ENCODE measurements around the gene PDE1A. TPM values are rescaled to one million over a fixed set of nuclear protein-coding genes. Genes with fewer than 3 reads are reported as not detected.

The PDE1A gene
- total and polyA plus RNA-seq, 10 of the 15 experiments (the other 5 are each of a cell fraction or from before 2014, with no cell fraction given) = 1.1 TPM; not detected in 9

- RAD21 ChIA-PET (ENCODE audit: unreplicated experiment) = no interaction called here
- no peaks in the 10 kb centered on the region for H3K36me3 ChIP-seq (ENCODE audit: control insufficient read depth in 2 of 2, insufficient read depth in 2 of 2, low read length in 1 of 2)
- no peaks in the 10 kb centered on the region for H3K9me3 ChIP-seq (replicated peaks; ENCODE audit: control insufficient read depth, insufficient read depth, low read length)
- TF ChIP-seq EED (IDR thresholded peaks at IDR 0.05; ENCODE audit: low read depth) (no peak), SUPT20H (IDR thresholded peaks at IDR 0.05; ENCODE audit: borderline replicate concordance, control insufficient read depth, low read depth, low read length) (no peak), RCOR1 (conservative IDR thresholded peaks at IDR 0.05; ENCODE audit: low read depth, low read length) (no peak), ATF7 (IDR thresholded peaks at IDR 0.05; ENCODE audit: low read depth) (no peak), SREBF2 (IDR thresholded peaks at IDR 0.05; ENCODE audit: low read length) (no peak)
- TF ChIP-seq, protein P1, sequence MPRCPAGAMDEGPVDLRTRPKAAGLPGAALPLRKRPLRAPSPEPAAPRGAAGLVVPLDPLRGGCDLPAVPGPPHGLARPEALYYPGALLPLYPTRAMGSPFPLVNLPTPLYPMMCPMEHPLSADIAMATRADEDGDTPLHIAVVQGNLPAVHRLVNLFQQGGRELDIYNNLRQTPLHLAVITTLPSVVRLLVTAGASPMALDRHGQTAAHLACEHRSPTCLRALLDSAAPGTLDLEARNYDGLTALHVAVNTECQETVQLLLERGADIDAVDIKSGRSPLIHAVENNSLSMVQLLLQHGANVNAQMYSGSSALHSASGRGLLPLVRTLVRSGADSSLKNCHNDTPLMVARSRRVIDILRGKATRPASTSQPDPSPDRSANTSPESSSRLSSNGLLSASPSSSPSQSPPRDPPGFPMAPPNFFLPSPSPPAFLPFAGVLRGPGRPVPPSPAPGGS (IDR thresholded peaks at IDR 0.05; ENCODE audit: borderline replicate concordance, insufficient read depth, low read depth, low read length, poor library complexity, severe bottlenecking) = no peak
- BruUV-seq (replicated peaks) = no TSS peak
- no peaks in the 10 kb centered on the region; a peak in 2 of 4 replicates for H3K27me3 ChIP-seq (replicated peaks in 1 of 2; ENCODE audit: control insufficient read depth in 2 of 2, insufficient read depth in 2 of 2, low read length in 1 of 2)
- no peaks in the 10 kb centered on the region for H3K4me1 ChIP-seq (ENCODE audit: control insufficient read depth, insufficient read depth, low read length)
- DNase-seq (ENCODE audit: low read depth, low spot score) = no peak
- H4K20me1 ChIP-seq (ENCODE audit: control insufficient read depth, insufficient read depth) = no peaks in the 10 kb centered on the region
- no peak overlapping the region for H3K27ac ChIP-seq (ENCODE audit: control insufficient read depth, insufficient read depth)
- intact Hi-C loops (cut with micrococcal nuclease; ENCODE audit: unreplicated experiment) = no loop called here
- SMC1A ChIA-PET (ENCODE audit: uncharacterized antibody, unreplicated experiment) = no interaction called here
- no peak for ATAC-seq
- no peak for FAIRE-seq
- no peaks in the 10 kb centered on the region for H3K79me2 ChIP-seq (ENCODE audit: control insufficient read depth, insufficient read depth, low read length)
- CTCF ChIA-PET = no interaction called here
- H3K4me3 ChIP-seq = no peak overlapping the region
- POLR2A ChIA-PET = no interaction called here
- no peak overlapping the region for H3K9ac ChIP-seq (ENCODE audit: control insufficient read depth, insufficient read depth, low read length)
- WGBS (ENCODE audit: insufficient coverage, insufficient replicate concordance, low lambda C conversion rate, missing lambda C conversion rate) = 4% methylated on average over 2 of the region's 2 CpGs
- no peak overlapping the region for H2AFZ ChIP-seq (ENCODE audit: control insufficient read depth, low read depth, low read length)
- no peak overlapping the region for H3K4me2 ChIP-seq (ENCODE audit: control insufficient read depth, insufficient read depth)
- in situ Hi-C loops (cut with MboI) = no loop called here
Measured at GRCh38 chr2:182349268-182349667, 77.6 kb downstream of the PDE1A start.

DNA sequence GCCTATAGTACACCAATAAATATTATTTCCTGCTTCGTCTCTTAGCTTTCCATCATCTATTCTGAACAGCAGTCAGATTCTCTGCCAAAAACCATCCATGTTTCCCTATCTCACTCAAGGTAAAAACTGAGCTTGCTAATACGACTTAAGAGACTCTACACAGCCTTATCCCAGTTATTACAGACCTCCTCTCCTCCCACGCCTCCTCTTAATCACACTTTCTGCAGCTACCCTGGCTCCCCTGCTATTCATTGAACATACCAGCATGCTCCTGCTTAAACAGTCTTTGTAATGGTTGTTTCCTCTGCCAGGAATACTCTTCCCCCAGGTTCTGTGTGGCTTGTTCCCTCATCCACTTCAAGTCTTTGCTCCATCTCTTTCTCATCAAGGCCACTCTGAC lies 81.5 kb downstream of the PDE1A start:
- Histone ChIP-seq H3K27ac (ENCODE audit: control insufficient read depth, insufficient read depth) (no peak overlapping the region), H3K4me1 (ENCODE audit: control insufficient read depth, insufficient read depth, low read length) (no peaks in the 10 kb centered on the region), H3K79me2 (ENCODE audit: control insufficient read depth, insufficient read depth, low read length) (no peaks in the 10 kb centered on the region), H3K9me3 (replicated peaks; ENCODE audit: control insufficient read depth, insufficient read depth, low read length) (no peaks in the 10 kb centered on the region), H3K4me3 (no peak overlapping the region), H3K9ac (ENCODE audit: control insufficient read depth, insufficient read depth, low read length) (no peak overlapping the region), H4K20me1 (ENCODE audit: control insufficient read depth, insufficient read depth) (no peaks in the 10 kb centered on the region), H2AFZ (ENCODE audit: control insufficient read depth, low read depth, low read length) (no peak overlapping the region), H3K36me3 (ENCODE audit: control insufficient read depth in 2 of 2, insufficient read depth in 2 of 2, low read length in 1 of 2) (no peaks in the 10 kb centered on the region), H3K27me3 (replicated peaks in 1 of 2; ENCODE audit: control insufficient read depth in 2 of 2, insufficient read depth in 2 of 2, low read length in 1 of 2) (no peaks in the 10 kb centered on the region; a peak in 1 of 4 replicates), H3K4me2 (ENCODE audit: control insufficient read depth, insufficient read depth) (no peak overlapping the region)
- DNase-seq (ENCODE audit: low read depth, low spot score) = no peak
- FAIRE-seq = no peak
- in situ Hi-C loops (cut with MboI) = no loop called here
- ChIA-PET CTCF (no interaction called here), RAD21 (ENCODE audit: unreplicated experiment) (no interaction called here), POLR2A (no interaction called here), SMC1A (ENCODE audit: uncharacterized antibody, unreplicated experiment) (interaction anchor here (1.1 kb wide), 1 partner anchor 63 kb away, joined by 3 read pairs; no protein-coding TSS in a partner anchor)
- intact Hi-C loops (cut with micrococcal nuclease; ENCODE audit: unreplicated experiment) = no loop called here
- no TSS peak for BruUV-seq (replicated peaks)
- WGBS (ENCODE audit: insufficient coverage, insufficient replicate concordance, low lambda C conversion rate, missing lambda C conversion rate) = 0% methylated on average over 3 of the region's 3 CpGs
- ATAC-seq = no peak
- TF ChIP-seq MTA2 (IDR thresholded peaks at IDR 0.05; ENCODE audit: low read depth) = no peak
- no peak for TF ChIP-seq KAT2A (conservative IDR thresholded peaks at IDR 0.05; ENCODE audit: control insufficient read depth, low read depth, low read length)
- TF ChIP-seq, protein P1 (IDR thresholded peaks at IDR 0.05; ENCODE audit: borderline replicate concordance, insufficient read depth, low read depth, low read length, poor library complexity, severe bottlenecking) = no peak
- no peak for TF ChIP-seq SKIL (IDR thresholded peaks at IDR 0.05; ENCODE audit: low read depth, poor library complexity, severe bottlenecking)
- no peak for TF ChIP-seq MTA3 (IDR thresholded peaks at IDR 0.05; ENCODE audit: borderline replicate concordance, low read length)
- no peak for TF ChIP-seq MEF2B (IDR thresholded peaks at IDR 0.05; ENCODE audit: partially characterized antibody, poor library complexity, severe bottlenecking)
- no peak for TF ChIP-seq ESRRA (IDR thresholded peaks at IDR 0.05; ENCODE audit: low read length)
- no peak for TF ChIP-seq NRF1 (conservative IDR thresholded peaks at IDR 0.05; ENCODE audit: low read depth, low read length)
- TF ChIP-seq RFX5 (IDR thresholded peaks at IDR 0.05; ENCODE audit: low read depth, low read length) = no peak

Data from GM12878 (cell line).